Calu3 (cell line): Measurements from ENCODE around the gene SOCS3. TPM values are rescaled to one million over a fixed set of nuclear protein-coding genes. Genes with fewer than 3 reads are reported as not detected.

Experiments used
- BruUV-seq: library from RNA; stranded (reverse); fragments of 400-500 nt; replicated peaks from 2 replicates; lab custom pipeline; 2021; lab: Mats Ljungman, UMichigan
- CTCF ChIA-PET: fragments of 300-600 bp; sonication (Branson Sonifier 250); formaldehyde crosslinking; loops from one replicate; lab custom pipeline; 2022; ENCODE audit warnings: antibody characterized with exemption; lab: Charles Lee
- DNase-seq: peaks from one replicate; pipeline ENCODE4 v3.0.0; 2022
- H3K27ac Mint-ChIP-seq: one replicate; pipeline ENCODE4 v1.8.0; 2022; ENCODE audit warnings: mixed read lengths; ENCODE audit not compliant: unreplicated experiment
- H3K27me3 Mint-ChIP-seq: one replicate; pipeline ENCODE4 v1.8.0; 2022; ENCODE audit warnings: mixed read lengths; ENCODE audit not compliant: unreplicated experiment
- H3K36me3 Mint-ChIP-seq: one replicate; pipeline ENCODE4 v1.8.0; 2022; ENCODE audit warnings: mild to moderate bottlenecking, moderate library complexity, mixed read lengths; ENCODE audit not compliant: insufficient read depth, unreplicated experiment
- H3K4me1 Mint-ChIP-seq: one replicate; pipeline ENCODE4 v1.8.0; 2022; ENCODE audit warnings: mild to moderate bottlenecking, low read depth, mixed read lengths; ENCODE audit not compliant: unreplicated experiment
- H3K4me3 Mint-ChIP-seq: one replicate; pipeline ENCODE4 v1.8.0; 2022; ENCODE audit warnings: mild to moderate bottlenecking, low read depth, moderate library complexity, mixed read lengths; ENCODE audit not compliant: unreplicated experiment
- H3K9me3 Mint-ChIP-seq: one replicate; pipeline ENCODE4 v1.8.0; 2022; ENCODE audit warnings: low read depth, mixed read lengths; ENCODE audit not compliant: unreplicated experiment
- intact Hi-C: fragments of 100-400 bp; cut with micrococcal nuclease; formaldehyde crosslinking; loops from one replicate; pipeline ENCODE4 v1.10.0; 2022; ENCODE audit not compliant: unreplicated experiment
- total RNA-seq: library from RNA; stranded (reverse); gene quantifications from 2 replicates; pipeline ENCODE4 v1.2.3, GENCODE V29; 2022
- TF ChIP-seq, protein P1 (sequence below): fragments of 200-600 bp; IDR thresholded peaks from one replicate; pipeline ENCODE4 v1.8.0; 2022; ENCODE audit warnings: antibody characterized with exemption; ENCODE audit not compliant: unreplicated experiment

SOCS3 gene
- total RNA-seq, 1 experiment from 2014 or later, result 39.5 TPM

DNA sequence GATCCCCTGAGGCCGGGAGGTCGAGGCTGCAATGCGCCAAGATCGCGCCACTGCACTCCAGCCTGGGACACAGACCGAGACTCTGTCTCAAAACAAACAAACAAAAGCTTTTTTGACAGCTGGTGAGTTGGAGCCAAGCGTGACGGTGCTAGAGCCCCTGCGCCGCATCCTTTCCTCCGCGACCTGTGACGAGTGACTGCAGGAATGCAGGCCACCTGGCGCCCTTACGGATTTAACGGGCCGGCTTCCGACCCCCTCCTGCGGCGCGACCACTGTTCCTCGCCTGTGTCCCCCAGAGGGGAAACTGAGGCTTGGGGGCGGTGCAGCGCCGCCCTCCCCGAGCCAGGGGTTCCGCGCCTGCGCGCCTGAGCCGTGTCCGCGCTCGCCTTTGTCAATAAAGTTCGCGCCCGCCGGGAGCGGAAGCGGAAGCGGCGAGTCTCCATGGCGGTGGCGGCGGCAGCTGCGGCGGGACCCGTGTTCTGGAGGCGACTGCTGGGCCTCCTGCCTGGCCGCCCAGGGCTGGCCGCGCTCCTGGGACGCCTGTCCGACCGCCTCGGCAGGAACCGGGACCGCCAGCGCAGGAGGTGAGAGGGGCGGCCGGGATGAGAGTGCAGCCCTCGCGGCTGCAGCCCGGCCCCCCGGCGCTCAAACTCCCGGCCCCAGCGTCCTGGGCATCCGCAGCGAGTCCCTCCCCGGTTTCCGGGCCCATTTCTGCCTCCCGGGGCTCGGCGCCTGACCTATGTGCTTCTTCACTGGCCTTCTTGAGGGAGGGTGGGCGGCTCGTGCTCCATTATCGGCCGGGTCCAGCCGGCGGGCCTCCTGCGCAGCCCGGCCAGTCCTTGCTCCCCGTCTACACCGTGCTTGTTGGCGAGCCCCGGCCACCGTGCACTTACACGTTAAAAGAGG lies 18.6 kb upstream of the SOCS3 start, which contains the start of gene PGS1:
Gene PGS1, plus strand, starts transcription at position 425 of the 906 bp plus-strand sequence. Its CDS starts 17 bp downstream, at position 442.
- Mint-ChIP-seq H3K9me3 (no peaks in the 10 kb centered on the region), H3K27me3 (no peaks in the 10 kb centered on the region), H3K36me3 (peaks cover 29% of the 10 kb centered on the region), H3K27ac (peak within 1 kb of the TSS; percentile 42), H3K4me3 (peak within 1 kb of the TSS; percentile 88), H3K4me1 (peaks cover 33% of the 10 kb centered on the region)
- CTCF ChIA-PET, result interaction anchor here (0.6 to 1.3 kb wide), 3 partner anchors 10 to 43 kb away, joined by 3 to 7 read pairs (median 3); no protein-coding TSS in a partner anchor
- BruUV-seq, result no TSS peak
- DNase-seq, result peak; percentile 83
- intact Hi-C loops, result no loop called here
- TF ChIP-seq, protein P1, sequence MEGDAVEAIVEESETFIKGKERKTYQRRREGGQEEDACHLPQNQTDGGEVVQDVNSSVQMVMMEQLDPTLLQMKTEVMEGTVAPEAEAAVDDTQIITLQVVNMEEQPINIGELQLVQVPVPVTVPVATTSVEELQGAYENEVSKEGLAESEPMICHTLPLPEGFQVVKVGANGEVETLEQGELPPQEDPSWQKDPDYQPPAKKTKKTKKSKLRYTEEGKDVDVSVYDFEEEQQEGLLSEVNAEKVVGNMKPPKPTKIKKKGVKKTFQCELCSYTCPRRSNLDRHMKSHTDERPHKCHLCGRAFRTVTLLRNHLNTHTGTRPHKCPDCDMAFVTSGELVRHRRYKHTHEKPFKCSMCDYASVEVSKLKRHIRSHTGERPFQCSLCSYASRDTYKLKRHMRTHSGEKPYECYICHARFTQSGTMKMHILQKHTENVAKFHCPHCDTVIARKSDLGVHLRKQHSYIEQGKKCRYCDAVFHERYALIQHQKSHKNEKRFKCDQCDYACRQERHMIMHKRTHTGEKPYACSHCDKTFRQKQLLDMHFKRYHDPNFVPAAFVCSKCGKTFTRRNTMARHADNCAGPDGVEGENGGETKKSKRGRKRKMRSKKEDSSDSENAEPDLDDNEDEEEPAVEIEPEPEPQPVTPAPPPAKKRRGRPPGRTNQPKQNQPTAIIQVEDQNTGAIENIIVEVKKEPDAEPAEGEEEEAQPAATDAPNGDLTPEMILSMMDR, result no peak

DNA sequence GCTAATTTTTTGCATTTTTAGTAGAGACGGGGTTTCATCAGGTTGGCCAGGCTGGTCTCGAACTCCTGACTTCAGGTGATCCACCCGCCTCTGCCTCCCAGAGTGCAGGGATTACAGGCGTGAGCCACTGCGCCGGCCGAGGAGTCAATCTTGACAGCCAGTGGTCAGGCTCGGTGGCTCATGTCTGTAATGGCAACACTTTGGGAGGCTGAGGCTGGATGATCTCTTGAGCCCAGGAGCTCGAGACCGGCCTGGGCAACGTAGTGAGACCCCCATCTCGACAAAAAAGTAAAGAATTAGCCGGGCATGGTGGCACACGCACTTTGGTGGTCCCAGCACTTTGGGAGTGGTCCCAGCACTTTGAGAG lies 18.0 kb upstream of the SOCS3 start:
- Mint-ChIP-seq H3K27me3 (no peaks in the 10 kb centered on the region), H3K4me3 (peak overlapping the region; percentile 88), H3K36me3 (peaks cover 29% of the 10 kb centered on the region), H3K27ac (no peak overlapping the region), H3K9me3 (no peaks in the 10 kb centered on the region), H3K4me1 (peaks cover 33% of the 10 kb centered on the region)
- CTCF ChIA-PET, result interaction anchor here (0.9 kb wide), 1 partner anchor 11 kb away, joined by 7 read pairs; no protein-coding TSS in a partner anchor
- no peak for DNase-seq
- intact Hi-C loops, result no loop called here
- no TSS peak for BruUV-seq
- TF ChIP-seq, protein P1, result no peak

GRCh38 chr17:78376161-78376560 lies 16.3 kb upstream of the SOCS3 start:
- no peak overlapping the region for H3K27ac Mint-ChIP-seq
- no TSS peak for BruUV-seq
- TF ChIP-seq, protein P1, result no peak
- CTCF ChIA-PET, result no interaction called here
- H3K36me3 Mint-ChIP-seq, result peaks cover 19% of the 10 kb centered on the region
- H3K4me1 Mint-ChIP-seq, result peaks cover 18% of the 10 kb centered on the region
- no peak for DNase-seq
- H3K27me3 Mint-ChIP-seq, result no peaks in the 10 kb centered on the region
- H3K4me3 Mint-ChIP-seq, result no peak overlapping the region
- no peaks in the 10 kb centered on the region for H3K9me3 Mint-ChIP-seq
- intact Hi-C loops, result no loop called here

GRCh38 chr17:78375401-78376151 lies 15.7 kb upstream of the SOCS3 start:
- no peak overlapping the region for H3K27ac Mint-ChIP-seq
- no peak overlapping the region for H3K4me3 Mint-ChIP-seq
- H3K9me3 Mint-ChIP-seq, result no peaks in the 10 kb centered on the region
- peaks cover 14% of the 10 kb centered on the region for H3K36me3 Mint-ChIP-seq
- BruUV-seq, result no TSS peak
- DNase-seq, result no peak
- CTCF ChIA-PET, result no interaction called here
- TF ChIP-seq, protein P1, result no peak
- H3K4me1 Mint-ChIP-seq, result peaks cover 16% of the 10 kb centered on the region
- no peaks in the 10 kb centered on the region for H3K27me3 Mint-ChIP-seq
- intact Hi-C loops, result no loop called here
